Motor neuron (in vitro differentiated cells): ENCODE results near the gene RAB44. TPM values are rescaled to one million over a fixed set of nuclear protein-coding genes. Genes with fewer than 3 reads are reported as not detected.
"Not testable (repeated sequence)": the region's sequence is repeated elsewhere in the genome, so short reads cannot be mapped to it uniquely, and the experiment has no call there.

Source experiments
- ATAC-seq, 8 experiments: fragments of 200-7000 bp; cut with Tn5 transposase; replicated peaks in 6 of 8; 2 replicates each; pipeline ENCODE4 v1.8.0; 2021; ENCODE audit warnings: mild to moderate bottlenecking in 8 of 8, moderate library complexity in 8 of 8
- H3K27ac ChIP-seq, 2 donors: fragments of 250-450 bp; sonication (Bioruptor Pico); 2 replicates each; pipeline ENCODE4 v1.9.0; 2021; ENCODE audit warnings: antibody characterized with exemption in 2 of 2, mild to moderate bottlenecking in 2 of 2, moderate library complexity in 1 of 2
- H3K4me1 ChIP-seq, 2 donors: fragments of 250-450 bp; sonication (Bioruptor Pico); replicated peaks in 1 of 2; 2 replicates each; pipeline ENCODE4 v1.6.1; 2021; ENCODE audit warnings: antibody characterized with exemption in 2 of 2, mild to moderate bottlenecking in 2 of 2, moderate library complexity in 1 of 2
- H3K4me3 ChIP-seq, 5 donors: fragments of 250-450 bp; sonication (Bioruptor Pico); 2 replicates each; pipeline ENCODE4 v1.9.0; 2021; ENCODE audit warnings: antibody characterized with exemption in 5 of 5, mild to moderate bottlenecking in 5 of 5, moderate library complexity in 4 of 5
- WGBS, 10 experiments: fragments of 450-650 bp; shearing (Covaris generic); methylation state at CpG; one replicate each; pipeline ENCODE4 v1.0.0; 2022; 5-methylcytosine and 5-hydroxymethylcytosine counted together
- in situ Hi-C, 9 experiments: fragments of 400-800 bp; cut with MboI; loops; one replicate each; pipeline ENCODE4 v1.15.0; 2021; ENCODE audit warnings: low sequenced_read_pairs in 9 of 9, low pct_unique_long_range_greater_than_20kb in 2 of 9; ENCODE audit not compliant: unreplicated experiment in 9 of 9
- total RNA-seq, 8 experiments: library from RNA; unstranded; fragments of 300-600 nt; gene quantifications; 2 replicates each; pipeline versions ENCODE4 v1.2.3 to v1.2.4, GENCODE V29; 2022

The RAB44 gene
- under 1 TPM in 5 of 8 experiments, not detected in 3; 0.07 to 0.33 (median 0.09) TPM for total RNA-seq

GRCh38 chr6:36697481-36697903 lies at the start of gene RAB44:
Gene RAB44, plus strand, starts transcription at chr6:36697826. Its CDS starts 6,410 bp downstream, at chr6:36704236.
- H3K4me3 ChIP-seq: no peak within 1 kb of the TSS
- in situ Hi-C loops: no loop called here
- H3K4me1 ChIP-seq: no peaks in the 10 kb centered on the region
- H3K27ac ChIP-seq: no peak within 1 kb of the TSS
- no peak for ATAC-seq
- WGBS, 10 experiments: 72 to 100% (median 85%) methylated on average over 1 to 4 of the region's 7 CpGs; no CpG with 5 or more reads in 4 of the 10 experiments

GRCh38 chr6:36649086-36649485 lies 48.5 kb upstream of the RAB44 start:
- Histone ChIP-seq H3K4me3 (no peak overlapping the region), H3K4me1 (peaks cover 0 to 16% of the 10 kb centered on the region in 2 donors), H3K27ac (no peak overlapping the region)
- peak in 1 of 8 experiments; percentile 41 for ATAC-seq
- in situ Hi-C loops: no loop called here
- 17 to 100% (median 83%) methylated on average over 1 to 3 of the region's 3 CpGs; no CpG with 5 or more reads in 1 of the 10 experiments for WGBS, 10 experiments

GRCh38 chr6:36649701-36650484 lies 47.7 kb upstream of the RAB44 start:
- Histone ChIP-seq H3K4me1 (peaks cover 0 to 14% of the 10 kb centered on the region in 2 donors), H3K27ac (no peak overlapping the region), H3K4me3 (no peak overlapping the region)
- ATAC-seq: peak in 2 of 8 experiments; percentile 19 to 22
- 53 to 100% (median 83%) methylated on average over 1 to 11 of the region's 13 CpGs; no CpG with 5 or more reads in 2 of the 10 experiments for WGBS, 10 experiments
- in situ Hi-C loops: no loop called here

- WGBS, 10 experiments: 0 to 61% (median 20%) methylated on average over 1 to 2 of the region's 2 CpGs; no CpG with 5 or more reads in 3 of the 10 experiments
- H3K4me3 ChIP-seq: no peak overlapping the region
- no peak overlapping the region for H3K27ac ChIP-seq
- peaks cover 0 to 11% of the 10 kb centered on the region in 2 donors for H3K4me1 ChIP-seq
- in situ Hi-C loops: no loop called here
- ATAC-seq: peak in 2 of 8 experiments; percentile 16 to 31
These were observed 46.7 kb upstream of the RAB44 start for GRCh38 chr6:36650848-36651478.

GRCh38 chr6:36651659-36652379 lies 45.8 kb upstream of the RAB44 start:
- H3K4me3 ChIP-seq: no peak overlapping the region
- ATAC-seq: no peak
- peaks cover 0 to 11% of the 10 kb centered on the region in 2 donors for H3K4me1 ChIP-seq
- WGBS, 10 experiments: 72 to 100% (median 98%) methylated on average over 1 to 9 of the region's 11 CpGs
- H3K27ac ChIP-seq: no peak overlapping the region
- in situ Hi-C loops: no loop called here

GRCh38 chr6:36654469-36654868 lies 43.2 kb upstream of the RAB44 start:
- 10 to 87% (median 67%) methylated on average over 2 to 5 of the region's 5 CpGs for WGBS, 10 experiments
- peaks cover 0 to 11% of the 10 kb centered on the region in 2 donors for H3K4me1 ChIP-seq
- ATAC-seq, H3K4me3 ChIP-seq, H3K27ac ChIP-seq, in situ Hi-C loops: not testable (repeated sequence)

- no peak overlapping the region for H3K4me3 ChIP-seq
- WGBS, 10 experiments: 32 to 95% (median 79%) methylated on average over 2 to 6 of the region's 6 CpGs; no CpG with 5 or more reads in 2 of the 10 experiments
- H3K4me1 ChIP-seq: peaks cover 0 to 7% of the 10 kb centered on the region in 2 donors
- in situ Hi-C loops: no loop called here
- ATAC-seq: peak in 4 of 8 experiments; percentile 22 to 75 (median 66)
- no peak overlapping the region for H3K27ac ChIP-seq
These were observed 42.4 kb upstream of the RAB44 start for GRCh38 chr6:36655085-36655724.

GRCh38 chr6:36656441-36656840 lies 41.2 kb upstream of the RAB44 start:
- H3K4me3 ChIP-seq: no peak overlapping the region
- H3K27ac ChIP-seq: no peak overlapping the region
- in situ Hi-C loops: no loop called here
- no peak for ATAC-seq
- peaks cover 3 to 6% of the 10 kb centered on the region in 2 donors for H3K4me1 ChIP-seq
- 60 to 100% (median 82%) methylated on average over 2 to 4 of the region's 5 CpGs; no CpG with 5 or more reads in 3 of the 10 experiments for WGBS, 10 experiments

GRCh38 chr6:36657271-36657670 lies 40.4 kb upstream of the RAB44 start:
- ATAC-seq: peak in 1 of 8 experiments; percentile 22
- Histone ChIP-seq H3K4me3 (no peak overlapping the region), H3K27ac (no peak overlapping the region), H3K4me1 (peaks cover 3 to 6% of the 10 kb centered on the region in 2 donors)
- 88 to 100% (median 100%) methylated on average over 1 of the region's 1 CpG; no CpG with 5 or more reads in 6 of the 10 experiments for WGBS, 10 experiments
- in situ Hi-C loops: no loop called here

GRCh38 chr6:36657942-36658544 lies 39.6 kb upstream of the RAB44 start:
- Histone ChIP-seq H3K27ac (no peak overlapping the region), H3K4me1 (peaks cover 3 to 6% of the 10 kb centered on the region in 2 donors), H3K4me3 (no peak overlapping the region)
- no peak for ATAC-seq
- in situ Hi-C loops: no loop called here
- 0 to 100% (median 63%) methylated on average over 1 of the region's 1 CpG; no CpG with 5 or more reads in 4 of the 10 experiments for WGBS, 10 experiments

GRCh38 chr6:36659271-36659670 lies 38.4 kb upstream of the RAB44 start:
- in situ Hi-C loops: no loop called here
- 50 to 67% methylated on average over 1 of the region's 1 CpG; no CpG with 5 or more reads in 8 of the 10 experiments for WGBS, 10 experiments
- H3K4me3 ChIP-seq: no peak overlapping the region
- no peak overlapping the region for H3K27ac ChIP-seq
- H3K4me1 ChIP-seq: peaks cover 3 to 6% of the 10 kb centered on the region in 2 donors
- ATAC-seq: peak in 4 of 8 experiments; percentile 16 to 50 (median 43)
